DND-41 (cell line): ENCODE measurements around the gene FCN3.

ENCODE experiments used
- EZH2 ChIP-seq: IDR thresholded peaks from 3 replicates; pipeline ENCODE4 v1.6.1; 2012; ENCODE audit warnings: borderline replicate concordance, low read depth, mild to moderate bottlenecking, moderate library complexity, low read length, inconsistent platforms; ENCODE audit not compliant: severe bottlenecking
- TF ChIP-seq, protein P1 (sequence below): IDR thresholded peaks from 2 replicates; pipeline ENCODE4 v1.5.1; 2012; ENCODE audit warnings: borderline replicate concordance, low read length, moderate library complexity, mild to moderate bottlenecking; ENCODE audit not compliant: poor library complexity, severe bottlenecking; ENCODE audit errors: extremely low read depth

DNA sequence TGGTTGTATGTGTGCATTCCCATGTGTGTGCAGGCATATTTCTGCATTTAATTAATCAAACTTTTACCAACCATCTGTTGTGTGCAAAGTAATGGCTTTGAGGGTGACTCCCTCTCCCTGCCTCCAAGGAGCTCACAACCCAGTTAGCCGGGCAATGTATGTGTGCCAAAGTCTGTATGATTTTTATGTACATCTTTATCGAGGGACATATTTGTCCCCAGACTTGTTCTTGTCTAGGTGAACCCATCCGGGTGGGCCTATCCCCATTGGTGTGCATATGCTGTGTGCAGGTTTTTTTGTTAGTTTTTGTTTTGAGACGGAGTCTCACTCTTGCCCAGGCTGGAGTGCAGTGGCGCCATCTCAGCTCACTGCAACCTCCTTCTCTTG, 31.0 kb downstream of the FCN3 start:
- TF ChIP-seq, protein P1, sequence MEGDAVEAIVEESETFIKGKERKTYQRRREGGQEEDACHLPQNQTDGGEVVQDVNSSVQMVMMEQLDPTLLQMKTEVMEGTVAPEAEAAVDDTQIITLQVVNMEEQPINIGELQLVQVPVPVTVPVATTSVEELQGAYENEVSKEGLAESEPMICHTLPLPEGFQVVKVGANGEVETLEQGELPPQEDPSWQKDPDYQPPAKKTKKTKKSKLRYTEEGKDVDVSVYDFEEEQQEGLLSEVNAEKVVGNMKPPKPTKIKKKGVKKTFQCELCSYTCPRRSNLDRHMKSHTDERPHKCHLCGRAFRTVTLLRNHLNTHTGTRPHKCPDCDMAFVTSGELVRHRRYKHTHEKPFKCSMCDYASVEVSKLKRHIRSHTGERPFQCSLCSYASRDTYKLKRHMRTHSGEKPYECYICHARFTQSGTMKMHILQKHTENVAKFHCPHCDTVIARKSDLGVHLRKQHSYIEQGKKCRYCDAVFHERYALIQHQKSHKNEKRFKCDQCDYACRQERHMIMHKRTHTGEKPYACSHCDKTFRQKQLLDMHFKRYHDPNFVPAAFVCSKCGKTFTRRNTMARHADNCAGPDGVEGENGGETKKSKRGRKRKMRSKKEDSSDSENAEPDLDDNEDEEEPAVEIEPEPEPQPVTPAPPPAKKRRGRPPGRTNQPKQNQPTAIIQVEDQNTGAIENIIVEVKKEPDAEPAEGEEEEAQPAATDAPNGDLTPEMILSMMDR, result no peak
- no peak for TF ChIP-seq EZH2
